Measurements from ENCODE around the gene DEPDC5.

DNA sequence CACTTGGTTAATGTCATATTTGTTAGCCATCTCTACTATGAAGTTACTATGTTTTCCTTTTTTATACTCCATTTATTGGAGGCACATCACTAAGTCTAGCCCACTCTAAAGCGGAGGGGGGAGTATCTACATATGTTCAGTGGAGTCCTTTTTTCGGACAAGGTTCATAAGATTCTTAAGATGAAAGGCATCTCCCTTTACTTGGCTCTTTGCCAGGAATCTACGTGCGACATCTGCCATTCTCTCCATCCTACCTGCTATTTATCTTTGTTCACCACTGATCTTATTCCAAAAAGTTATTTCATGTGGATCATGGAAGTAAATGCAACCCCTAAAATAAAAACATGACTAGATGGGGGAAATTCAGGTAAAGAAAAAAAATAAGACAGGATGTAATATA, 113.1 kb downstream of the DEPDC5 start:
- TF ChIP-seq, protein P1, sequence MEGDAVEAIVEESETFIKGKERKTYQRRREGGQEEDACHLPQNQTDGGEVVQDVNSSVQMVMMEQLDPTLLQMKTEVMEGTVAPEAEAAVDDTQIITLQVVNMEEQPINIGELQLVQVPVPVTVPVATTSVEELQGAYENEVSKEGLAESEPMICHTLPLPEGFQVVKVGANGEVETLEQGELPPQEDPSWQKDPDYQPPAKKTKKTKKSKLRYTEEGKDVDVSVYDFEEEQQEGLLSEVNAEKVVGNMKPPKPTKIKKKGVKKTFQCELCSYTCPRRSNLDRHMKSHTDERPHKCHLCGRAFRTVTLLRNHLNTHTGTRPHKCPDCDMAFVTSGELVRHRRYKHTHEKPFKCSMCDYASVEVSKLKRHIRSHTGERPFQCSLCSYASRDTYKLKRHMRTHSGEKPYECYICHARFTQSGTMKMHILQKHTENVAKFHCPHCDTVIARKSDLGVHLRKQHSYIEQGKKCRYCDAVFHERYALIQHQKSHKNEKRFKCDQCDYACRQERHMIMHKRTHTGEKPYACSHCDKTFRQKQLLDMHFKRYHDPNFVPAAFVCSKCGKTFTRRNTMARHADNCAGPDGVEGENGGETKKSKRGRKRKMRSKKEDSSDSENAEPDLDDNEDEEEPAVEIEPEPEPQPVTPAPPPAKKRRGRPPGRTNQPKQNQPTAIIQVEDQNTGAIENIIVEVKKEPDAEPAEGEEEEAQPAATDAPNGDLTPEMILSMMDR (IDR thresholded peaks at IDR 0.05; ENCODE audit: low read depth, low read length, poor library complexity, severe bottlenecking) = no peak
- TF ChIP-seq EZH2phosphoT487 (IDR thresholded peaks at IDR 0.05; ENCODE audit: borderline replicate concordance, low read length) = no peak
